Inferior parietal cortex (tissue), 1 donor: ENCODE data around the gene TRPC3.
A peak's percentile ranks its signal among the peaks of the same experiment; 100 is the strongest.

Experiments used
- DNase-seq: peaks from one replicate; pipeline ENCODE4 v3.0.0-alpha.2; 2016; ENCODE audit errors: extremely low spot score

Gene TRPC3

DNA sequence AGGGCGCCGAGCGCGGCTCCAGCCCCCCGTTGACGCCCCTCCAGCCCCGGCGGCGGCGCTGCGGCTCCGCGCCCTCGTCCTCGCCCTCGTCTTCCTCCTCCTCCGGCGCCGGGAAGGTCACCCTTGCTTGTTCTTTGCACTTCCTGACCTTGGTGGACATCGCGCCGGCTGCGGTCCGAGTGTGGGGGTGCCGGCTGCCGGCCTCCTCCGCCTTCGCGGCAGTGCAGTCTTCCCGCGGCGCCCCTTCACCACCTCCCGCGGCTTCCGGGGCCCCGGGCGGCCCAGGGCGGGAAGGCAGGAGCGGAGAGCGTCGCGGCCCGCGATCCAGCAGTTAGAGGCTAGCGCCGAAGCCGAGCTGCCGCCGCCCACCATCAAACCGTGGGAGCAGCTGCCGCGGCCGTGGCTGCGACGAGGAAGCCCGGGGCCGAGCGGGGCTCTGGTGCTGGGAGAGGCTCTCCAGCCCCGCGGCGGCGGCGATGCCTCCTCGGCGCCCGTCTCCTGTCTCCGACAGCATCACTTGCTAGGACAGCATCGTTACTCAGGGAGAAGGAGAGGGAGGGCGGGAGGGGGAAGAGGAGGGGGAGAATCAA is at the start of gene TRPC3:
TSS of gene TRPC3 (minus strand) at position 540 of the 590 bp plus-strand sequence. CDS start at position 160, 380 bp downstream.
- no peak for DNase-seq

GRCh38 chr4:122000849-122001248 is 49.0 kb upstream of the TRPC3 start:
- no peak for DNase-seq

GRCh38 chr4:121998024-121998423 is 46.2 kb upstream of the TRPC3 start:
- DNase-seq: no peak

DNA sequence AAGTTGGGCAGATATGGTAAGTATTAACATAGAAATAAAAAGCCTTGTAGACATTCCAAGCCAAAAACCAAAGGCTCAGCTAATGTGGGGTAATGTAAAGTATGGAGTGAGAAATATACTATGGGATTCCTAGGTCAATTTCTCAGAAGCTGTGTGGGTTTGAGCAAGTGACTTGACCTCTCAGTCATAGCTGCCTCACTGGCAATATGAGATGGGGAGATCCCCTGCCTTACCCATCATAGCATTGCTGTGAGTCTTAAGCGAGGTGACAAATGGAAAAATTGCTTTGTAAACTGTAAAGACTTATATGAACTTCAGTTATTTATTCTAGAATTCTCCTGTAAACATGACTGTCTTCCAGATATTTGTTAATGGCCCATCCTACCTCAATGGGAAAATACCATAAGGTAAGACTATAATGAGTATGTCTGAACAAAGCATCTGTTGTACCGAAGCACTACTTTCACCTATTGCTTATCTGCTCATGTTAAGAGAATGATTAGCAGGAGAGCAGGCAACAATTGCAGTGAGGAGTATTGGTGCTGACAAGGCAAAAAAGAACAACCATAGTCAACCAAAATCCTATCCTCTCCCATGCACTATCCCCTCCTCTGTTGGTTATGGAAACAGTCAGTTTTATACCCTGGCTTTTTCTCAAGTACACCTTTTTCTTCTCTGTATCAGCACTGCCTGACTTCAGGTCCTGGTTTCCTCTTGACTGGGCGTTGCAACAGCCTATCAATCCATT is 44.1 kb upstream of the TRPC3 start:
- DNase-seq: no peak

GRCh38 chr4:121991968-121992367 is 40.1 kb upstream of the TRPC3 start:
- DNase-seq: no peak

DNA sequence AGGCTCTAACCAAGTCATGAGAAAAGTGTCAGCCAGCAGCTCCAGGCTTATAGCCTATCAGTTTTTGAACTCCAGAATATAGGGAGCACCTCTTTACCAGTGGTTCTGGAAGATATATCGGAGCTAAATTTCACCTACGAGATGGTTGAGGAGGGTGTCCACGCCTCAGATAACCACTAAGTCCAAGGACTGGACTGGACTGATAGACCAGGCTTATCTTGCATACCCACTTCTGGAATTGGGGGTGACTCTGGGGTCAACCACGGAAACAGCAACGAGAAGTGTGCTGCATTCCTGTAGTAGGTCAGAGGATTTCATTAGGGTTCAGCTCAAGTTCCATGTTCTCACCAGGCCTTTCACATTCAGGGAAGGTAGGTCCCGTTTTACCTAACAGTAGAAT is 38.6 kb upstream of the TRPC3 start:
- DNase-seq: no peak

DNA sequence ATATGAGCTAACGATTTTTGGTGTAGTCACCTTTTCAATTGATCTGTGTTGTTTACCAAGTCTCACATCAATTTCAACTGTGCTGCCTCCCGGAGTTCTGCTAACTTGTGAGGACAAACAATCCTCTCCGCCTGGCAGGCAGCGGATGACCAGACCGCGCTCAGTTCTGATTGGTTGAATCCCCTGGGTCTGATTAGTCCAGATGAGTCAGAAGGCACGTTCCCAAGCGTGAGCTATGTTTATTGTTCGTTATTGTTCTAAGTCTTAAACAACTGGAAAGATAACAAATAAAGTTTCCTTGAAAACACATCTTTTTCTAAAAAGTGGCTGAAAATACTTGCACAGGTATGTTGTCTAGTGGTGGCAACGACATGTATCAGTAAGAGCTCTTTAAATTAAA is 37.9 kb upstream of the TRPC3 start:
- DNase-seq: no peak

DNA sequence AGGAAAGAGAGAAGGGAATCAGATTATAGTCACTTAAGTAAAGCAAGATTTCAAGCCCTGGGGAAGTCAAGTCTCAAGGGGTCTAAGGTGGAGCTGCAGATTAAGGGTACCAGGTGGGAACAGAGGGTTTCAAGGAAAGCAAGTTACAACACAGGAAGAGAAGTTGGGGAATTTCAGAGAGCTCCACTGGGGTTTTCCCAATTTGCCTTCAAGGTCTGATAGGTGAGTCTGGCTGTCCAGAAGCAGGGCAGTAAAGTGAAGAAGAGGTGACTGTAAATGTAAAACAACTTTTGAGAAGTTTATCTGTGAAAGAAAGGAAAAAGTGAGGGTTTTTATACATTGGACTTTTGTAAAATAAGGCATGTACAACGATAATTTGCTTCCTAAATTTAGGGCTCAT is 37.1 kb upstream of the TRPC3 start:
- DNase-seq: no peak

GRCh38 chr4:121980643-121981042 is 28.8 kb upstream of the TRPC3 start:
- DNase-seq: no peak

GRCh38 chr4:121978172-121978516 is 26.3 kb upstream of the TRPC3 start:
- DNase-seq: no peak

- no peak for DNase-seq
Measured at GRCh38 chr4:121977251-121978171, 25.7 kb upstream of the TRPC3 start.

DNA sequence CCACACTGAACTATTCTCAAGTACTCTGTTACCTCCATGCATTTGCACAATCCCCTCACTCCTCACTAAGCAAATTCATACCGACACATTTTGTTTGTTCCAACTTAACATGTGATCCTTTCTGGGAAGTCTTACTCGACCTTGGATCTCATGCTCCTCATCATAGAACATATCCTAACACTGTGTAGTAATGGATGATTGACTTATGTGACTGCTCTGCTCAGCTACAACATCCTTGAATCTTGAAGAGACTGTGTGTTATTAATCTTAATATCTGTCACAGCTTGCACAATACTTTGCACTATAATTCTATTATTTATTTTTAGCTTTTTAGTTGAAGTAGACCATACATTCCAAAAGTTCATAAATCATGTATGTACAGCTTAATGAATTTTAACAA is 23.9 kb upstream of the TRPC3 start:
- no peak for DNase-seq

DNA sequence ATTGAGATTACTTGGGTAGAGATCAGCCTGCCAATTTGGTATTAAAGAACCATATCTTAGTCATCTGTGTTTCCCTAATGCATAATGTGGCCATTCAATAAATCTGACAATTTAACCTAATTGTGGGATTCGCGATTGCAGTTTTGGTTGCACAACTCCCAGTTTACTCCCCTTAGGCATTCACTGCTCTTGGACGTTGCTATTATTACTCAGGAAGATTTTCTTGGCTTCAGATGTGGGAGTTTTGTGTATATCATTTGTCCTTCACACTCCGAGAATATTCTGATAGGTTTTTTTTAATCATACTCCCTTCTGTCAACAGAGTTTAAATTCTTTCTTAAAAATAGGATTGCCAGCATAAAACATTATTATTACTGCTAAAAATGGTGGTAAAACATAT is 22.0 kb upstream of the TRPC3 start:
- DNase-seq: no peak

DNA sequence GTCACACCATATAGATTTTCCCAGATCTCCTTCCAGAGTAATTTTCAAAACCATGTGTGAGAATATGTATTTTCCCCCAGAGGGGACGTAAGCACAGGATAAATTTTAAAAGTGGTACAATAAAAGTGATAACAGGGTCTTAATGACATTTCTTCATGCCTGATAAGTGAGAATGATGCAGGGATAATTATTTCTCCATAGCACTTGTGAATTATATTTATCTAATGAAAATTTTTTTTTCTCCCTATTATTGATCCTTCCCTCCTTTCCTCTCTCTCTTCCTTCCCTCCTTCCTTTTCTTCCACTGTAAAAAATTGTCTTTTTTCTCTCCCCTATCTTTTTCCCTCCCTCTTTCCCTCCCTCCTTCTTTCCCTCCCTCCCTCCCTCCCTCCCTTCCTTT is 17.0 kb upstream of the TRPC3 start:
- DNase-seq: no peak

GRCh38 chr4:121964958-121965357 is 13.1 kb upstream of the TRPC3 start:
- no peak for DNase-seq

GRCh38 chr4:121960818-121961217 is 9.0 kb upstream of the TRPC3 start:
- DNase-seq: no peak

- no peak for DNase-seq
Measured at GRCh38 chr4:121958777-121959176, 6.9 kb upstream of the TRPC3 start.

GRCh38 chr4:121957266-121957665 is 5.4 kb upstream of the TRPC3 start:
- no peak for DNase-seq

GRCh38 chr4:121953860-121954259 is 2.0 kb upstream of the TRPC3 start:
- no peak for DNase-seq

- no peak for DNase-seq
Measured at GRCh38 chr4:121952290-121952689, 430 bp upstream of the TRPC3 start.

GRCh38 chr4:121950680-121951520 is 960 bp downstream of the TRPC3 start:
- no peak for DNase-seq

DNA sequence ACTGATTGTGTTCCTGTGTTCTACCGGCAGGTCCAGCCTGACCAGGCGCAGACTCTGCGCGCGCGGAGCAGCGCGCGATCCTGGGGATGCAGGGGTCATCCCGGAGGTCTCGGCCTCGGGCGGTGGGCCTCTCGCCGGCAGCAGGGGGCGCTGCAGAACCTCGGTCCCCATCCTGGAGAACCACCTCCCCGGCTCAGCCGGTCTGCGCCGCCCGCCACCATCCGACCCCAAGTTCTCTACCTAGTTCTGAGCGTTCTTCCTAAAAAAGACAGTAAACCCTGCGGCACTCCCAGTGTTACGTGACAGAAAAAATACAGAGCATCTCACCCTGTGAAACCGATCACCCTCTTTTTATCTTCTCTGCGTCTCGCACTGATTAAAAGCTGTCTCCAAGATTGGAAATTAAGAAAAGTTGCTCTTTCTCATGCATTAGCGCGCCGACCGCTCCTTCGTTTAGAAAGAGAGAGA is 1.6 kb downstream of the TRPC3 start:
- peak; percentile 68 for DNase-seq
